Measurements from ENCODE around the gene SELPLG. TPM values are rescaled to one million over a fixed set of nuclear protein-coding genes. Genes with fewer than 3 reads are reported as not detected.

The SELPLG gene
- total RNA-seq, 1 experiment from 2014 or later = 0.34 TPM

GRCh38 chr12:108667349-108667748, 33.7 kb upstream of the SELPLG start:
- H3K4me1 ChIP-seq (ENCODE audit: insufficient read depth, low read length, poor library complexity, severe bottlenecking) = peaks cover 57% of the 10 kb centered on the region
- POLR2A ChIA-PET (ENCODE audit: low non-redundant PET) = no interaction called here
- H3K4me3 ChIP-seq (ENCODE audit: low read depth, low read length, poor library complexity, severe bottlenecking) = no peak overlapping the region
- H3K27ac ChIP-seq (ENCODE audit: low read depth, low read length, poor library complexity, severe bottlenecking) = peak overlapping the region; percentile 2
- no peaks in the 10 kb centered on the region for H3K9me3 ChIP-seq (ENCODE audit: low read depth, low read length, poor library complexity, severe bottlenecking)
- H3K36me3 ChIP-seq (ENCODE audit: insufficient read depth, low read length, poor library complexity, severe bottlenecking) = no peaks in the 10 kb centered on the region
- intact Hi-C loops (cut with micrococcal nuclease; ENCODE audit: unreplicated experiment) = loop anchor here (5.0 kb wide), 1 partner anchor 280 kb away; no protein-coding TSS in a partner anchor
- H3K27me3 ChIP-seq (replicated peaks; ENCODE audit: insufficient read depth, low read depth, low read length, poor library complexity) = no peaks in the 10 kb centered on the region
- CTCF ChIA-PET = interaction anchor here (1.6 kb wide), 1 partner anchor 137 kb away, joined by 8 read pairs; no protein-coding TSS in a partner anchor
- no peak for TF ChIP-seq CTCF (conservative IDR thresholded peaks at IDR 0.05; ENCODE audit: low read depth, low read length)
- no peak for TF ChIP-seq EZH2 (IDR thresholded peaks at IDR 0.05; ENCODE audit: borderline replicate concordance, low read depth, low read length, poor library complexity, severe bottlenecking)
- DNase-seq (ENCODE audit: low spot score) = no peak
- BruUV-seq (replicated peaks) = no TSS peak

- H3K27me3 ChIP-seq (replicated peaks; ENCODE audit: insufficient read depth, low read depth, low read length, poor library complexity) = no peaks in the 10 kb centered on the region
- TF ChIP-seq EZH2 (IDR thresholded peaks at IDR 0.05; ENCODE audit: borderline replicate concordance, low read depth, low read length, poor library complexity, severe bottlenecking) (no peak), CTCF (conservative IDR thresholded peaks at IDR 0.05; ENCODE audit: low read depth, low read length) (no peak)
- no peaks in the 10 kb centered on the region for H3K9me3 ChIP-seq (ENCODE audit: low read depth, low read length, poor library complexity, severe bottlenecking)
- no peak overlapping the region for H3K4me3 ChIP-seq (ENCODE audit: low read depth, low read length, poor library complexity, severe bottlenecking)
- peaks cover 57% of the 10 kb centered on the region for H3K4me1 ChIP-seq (ENCODE audit: insufficient read depth, low read length, poor library complexity, severe bottlenecking)
- no peaks in the 10 kb centered on the region for H3K36me3 ChIP-seq (ENCODE audit: insufficient read depth, low read length, poor library complexity, severe bottlenecking)
- intact Hi-C loops (cut with micrococcal nuclease; ENCODE audit: unreplicated experiment) = loop anchor here (5.0 kb wide), 1 partner anchor 281 kb away; no protein-coding TSS in a partner anchor
- no TSS peak for BruUV-seq (replicated peaks)
- DNase-seq (ENCODE audit: low spot score) = no peak
- ChIA-PET POLR2A (ENCODE audit: low non-redundant PET) (no interaction called here), CTCF (interaction anchor here (0.7 to 1.6 kb wide), 2 partner anchors 138 to 160 kb away, joined by 6 to 8 read pairs; no protein-coding TSS in a partner anchor)
- H3K27ac ChIP-seq (ENCODE audit: low read depth, low read length, poor library complexity, severe bottlenecking) = peak overlapping the region; percentile 2
Measured at GRCh38 chr12:108666401-108666881, 32.7 kb upstream of the SELPLG start.

- ChIA-PET CTCF (interaction anchor here (0.7 to 1.6 kb wide), 2 partner anchors 138 to 161 kb away, joined by 6 to 8 read pairs; no protein-coding TSS in a partner anchor), POLR2A (ENCODE audit: low non-redundant PET) (no interaction called here)
- no TSS peak for BruUV-seq (replicated peaks)
- Histone ChIP-seq H3K4me1 (ENCODE audit: insufficient read depth, low read length, poor library complexity, severe bottlenecking) (peaks cover 56% of the 10 kb centered on the region), H3K36me3 (ENCODE audit: insufficient read depth, low read length, poor library complexity, severe bottlenecking) (no peaks in the 10 kb centered on the region), H3K9me3 (ENCODE audit: low read depth, low read length, poor library complexity, severe bottlenecking) (no peaks in the 10 kb centered on the region), H3K27ac (ENCODE audit: low read depth, low read length, poor library complexity, severe bottlenecking) (peak overlapping the region; percentile 46), H3K27me3 (replicated peaks; ENCODE audit: insufficient read depth, low read depth, low read length, poor library complexity) (no peaks in the 10 kb centered on the region), H3K4me3 (ENCODE audit: low read depth, low read length, poor library complexity, severe bottlenecking) (no peak overlapping the region)
- intact Hi-C loops (cut with micrococcal nuclease; ENCODE audit: unreplicated experiment) = loop anchor here (1.0 to 5.0 kb wide), 3 partner anchors 65 to 428 kb away; partner anchors contain the start of genes ALKBH2 and CORO1C
- no peak for TF ChIP-seq EZH2 (IDR thresholded peaks at IDR 0.05; ENCODE audit: borderline replicate concordance, low read depth, low read length, poor library complexity, severe bottlenecking)
- TF ChIP-seq CTCF (conservative IDR thresholded peaks at IDR 0.05; ENCODE audit: low read depth, low read length) = no peak
- DNase-seq (ENCODE audit: low spot score) = no peak
Measured at GRCh38 chr12:108665608-108666202, 32.0 kb upstream of the SELPLG start.

Data from A673 (cell line).